Fibroblast of lung (primary cell): ENCODE results near the gene FOXD4.
"Not testable (repeated sequence)": the region's sequence is repeated elsewhere in the genome, so short reads cannot be mapped to it uniquely, and the experiment has no call there.

ENCODE experiments used
- EZH2 ChIP-seq: IDR thresholded peaks from 2 replicates; pipeline ENCODE4 v1.5.1; 2012; ENCODE audit warnings: low read length, control low read depth, mild to moderate bottlenecking; ENCODE audit errors: missing control alignments
- TF ChIP-seq, protein P1 (sequence below), 2 donors: IDR thresholded peaks in 1 of 2; conservative IDR thresholded peaks in 1 of 2; 1 replicate in 1 of 2; 2 replicates in 1 of 2; pipeline ENCODE4 v1.5.1; 2011 to 2012; ENCODE audit warnings: low read length in 2 of 2, control low read depth in 1 of 2, inconsistent platforms in 1 of 2, low read depth in 1 of 2, mild to moderate bottlenecking in 1 of 2

DNA sequence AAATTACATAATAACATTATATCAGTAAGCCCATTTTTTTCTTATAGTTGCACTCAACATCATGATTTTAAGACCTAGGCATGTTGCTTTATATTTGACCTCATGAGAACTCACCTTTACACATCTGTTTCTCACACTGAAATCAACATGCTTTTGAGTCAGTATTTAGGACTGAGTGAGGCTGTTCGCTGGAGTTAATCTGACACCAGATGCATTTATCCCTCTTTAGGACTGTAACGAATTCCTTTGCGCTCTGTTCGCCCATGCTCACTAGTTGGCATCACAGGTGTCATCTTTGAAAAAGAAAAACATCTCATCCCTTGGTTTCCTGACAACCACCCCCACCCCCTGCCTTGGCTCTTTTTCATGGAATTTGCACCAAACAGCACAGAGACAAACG, 24.3 kb downstream of the FOXD4 start:
- TF ChIP-seq, protein P1, sequence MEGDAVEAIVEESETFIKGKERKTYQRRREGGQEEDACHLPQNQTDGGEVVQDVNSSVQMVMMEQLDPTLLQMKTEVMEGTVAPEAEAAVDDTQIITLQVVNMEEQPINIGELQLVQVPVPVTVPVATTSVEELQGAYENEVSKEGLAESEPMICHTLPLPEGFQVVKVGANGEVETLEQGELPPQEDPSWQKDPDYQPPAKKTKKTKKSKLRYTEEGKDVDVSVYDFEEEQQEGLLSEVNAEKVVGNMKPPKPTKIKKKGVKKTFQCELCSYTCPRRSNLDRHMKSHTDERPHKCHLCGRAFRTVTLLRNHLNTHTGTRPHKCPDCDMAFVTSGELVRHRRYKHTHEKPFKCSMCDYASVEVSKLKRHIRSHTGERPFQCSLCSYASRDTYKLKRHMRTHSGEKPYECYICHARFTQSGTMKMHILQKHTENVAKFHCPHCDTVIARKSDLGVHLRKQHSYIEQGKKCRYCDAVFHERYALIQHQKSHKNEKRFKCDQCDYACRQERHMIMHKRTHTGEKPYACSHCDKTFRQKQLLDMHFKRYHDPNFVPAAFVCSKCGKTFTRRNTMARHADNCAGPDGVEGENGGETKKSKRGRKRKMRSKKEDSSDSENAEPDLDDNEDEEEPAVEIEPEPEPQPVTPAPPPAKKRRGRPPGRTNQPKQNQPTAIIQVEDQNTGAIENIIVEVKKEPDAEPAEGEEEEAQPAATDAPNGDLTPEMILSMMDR (conservative IDR thresholded peaks at IDR 0.05 in 1 of 2, IDR thresholded peaks at IDR 0.05 in 1 of 2; ENCODE audit: low read depth in 1 of 2, low read length in 2 of 2): not testable (repeated sequence)
- TF ChIP-seq EZH2: not testable (repeated sequence)
